DOHH2 (cell line): ENCODE results near the gene TEX51.

Experiments used
- H3F3A ChIP-seq: fragments of 200-600 bp; sonication (generic), shearing (Covaris generic); 2 replicates; pipeline ENCODE4 v1.6.0; 2016; ENCODE audit warnings: antibody characterized with exemption, mild to moderate bottlenecking; ENCODE audit not compliant: control insufficient read depth, insufficient read depth
- H3K27ac ChIP-seq: fragments of 200-600 bp; sonication (generic); 2 replicates; pipeline ENCODE4 v1.5.1; 2014; ENCODE audit warnings: low read depth, mild to moderate bottlenecking, low read length, moderate library complexity
- H3K27me3 ChIP-seq: fragments of 200-600 bp; sonication (generic); 2 replicates; pipeline ENCODE4 v1.6.1; 2014; ENCODE audit warnings: mild to moderate bottlenecking, low read length, mixed read lengths; ENCODE audit not compliant: control insufficient read depth
- H3K36me3 ChIP-seq: fragments of 200-600 bp; sonication (generic); 2 replicates; pipeline ENCODE4 v1.6.1; 2014; ENCODE audit warnings: mild to moderate bottlenecking, low read length, moderate library complexity, mixed read lengths; ENCODE audit not compliant: control insufficient read depth
- H3K4me1 ChIP-seq: fragments of 200-600 bp; sonication (generic); 2 replicates; pipeline ENCODE4 v1.6.1; 2014; ENCODE audit warnings: mild to moderate bottlenecking, low read length, mixed read lengths; ENCODE audit not compliant: control insufficient read depth
- H3K4me2 ChIP-seq: fragments of 200-600 bp; sonication (generic); 2 replicates; pipeline ENCODE4 v1.6.0; 2014; ENCODE audit warnings: mild to moderate bottlenecking, low read length, moderate library complexity
- H3K4me3 ChIP-seq: fragments of 200-600 bp; sonication (generic); 2 replicates; pipeline ENCODE4 v1.5.1; 2014; ENCODE audit warnings: mild to moderate bottlenecking, low read length, mixed read lengths
- H3K79me2 ChIP-seq: fragments of 200-600 bp; sonication (generic); 2 replicates; pipeline ENCODE4 v1.6.1; 2014; ENCODE audit warnings: mild to moderate bottlenecking, low read length, mixed read lengths; ENCODE audit not compliant: control insufficient read depth
- H3K9me2 ChIP-seq: fragments of 200-600 bp; sonication (generic); replicated peaks from 2 replicates; pipeline ENCODE4 v1.6.1; 2014; ENCODE audit warnings: mild to moderate bottlenecking, low read length, mixed read lengths; ENCODE audit not compliant: control insufficient read depth
- H3K9me3 ChIP-seq: fragments of 200-600 bp; sonication (generic); 2 replicates; pipeline ENCODE4 v1.6.1; 2014; ENCODE audit warnings: antibody characterized with exemption, low read length, mixed read lengths; ENCODE audit not compliant: control insufficient read depth, insufficient read depth
- H4K20me1 ChIP-seq: fragments of 200-600 bp; sonication (generic); 2 replicates; pipeline ENCODE4 v1.6.0; 2014; ENCODE audit warnings: low read depth, mild to moderate bottlenecking, antibody characterized with exemption, low read length, moderate library complexity; ENCODE audit not compliant: control insufficient read depth, insufficient read depth
- CTCF ChIP-seq: fragments of 200-600 bp; sonication (generic); IDR thresholded peaks from one replicate; pipeline ENCODE4 v1.5.1; 2014; ENCODE audit warnings: antibody characterized with exemption, mild to moderate bottlenecking, low read depth, low read length; ENCODE audit not compliant: poor library complexity, severe bottlenecking
- EZH2phosphoT487 ChIP-seq: fragments of 200-600 bp; sonication (generic); IDR thresholded peaks from 2 replicates; pipeline ENCODE4 v1.6.1; 2017; ENCODE audit warnings: borderline replicate concordance, mild to moderate bottlenecking, antibody characterized with exemption, low read length, moderate library complexity, mixed read lengths

The TEX51 gene

GRCh38 chr2:126914811-126915500 lies 16.3 kb downstream of the TEX51 start:
- TF ChIP-seq EZH2phosphoT487 (no peak), CTCF (no peak)
- no peak overlapping the region for H3K4me2 ChIP-seq
- H3K79me2 ChIP-seq = no peaks in the 10 kb centered on the region

GRCh38 chr2:126915903-126916302 lies 17.2 kb downstream of the TEX51 start:
- H3K27ac ChIP-seq = no peak overlapping the region
- 0 out of 2 replicates have a peak, but pooled peaks cover 6% of the 10 kb centered on the region for H3K9me3 ChIP-seq
- no peaks in the 10 kb centered on the region for H3F3A ChIP-seq
- H3K9me2 ChIP-seq = no peaks in the 10 kb centered on the region
- no peak overlapping the region for H3K4me2 ChIP-seq
- H3K79me2 ChIP-seq = no peaks in the 10 kb centered on the region
- H3K36me3 ChIP-seq = no peaks in the 10 kb centered on the region
- H3K27me3 ChIP-seq = no peaks in the 10 kb centered on the region
- H3K4me1 ChIP-seq = peaks cover 18% of the 10 kb centered on the region
- no peaks in the 10 kb centered on the region for H4K20me1 ChIP-seq
- TF ChIP-seq EZH2phosphoT487 (no peak), CTCF (no peak)
- H3K4me3 ChIP-seq = no peak overlapping the region

More at GRCh38 chr2:126914811-126915500, 16.3 kb downstream of the TEX51 start:
- H3K27me3 ChIP-seq = no peaks in the 10 kb centered on the region
- no peaks in the 10 kb centered on the region for H3F3A ChIP-seq
- H3K4me1 ChIP-seq = peaks cover 26% of the 10 kb centered on the region
- H3K36me3 ChIP-seq = no peaks in the 10 kb centered on the region
- H3K4me3 ChIP-seq = no peak overlapping the region
- H3K9me3 ChIP-seq = 0 out of 2 replicates have a peak, but pooled peaks cover 6% of the 10 kb centered on the region
- H3K9me2 ChIP-seq = no peaks in the 10 kb centered on the region
- no peak overlapping the region for H3K27ac ChIP-seq
- no peaks in the 10 kb centered on the region for H4K20me1 ChIP-seq

GRCh38 chr2:126916744-126917143 lies 18.1 kb downstream of the TEX51 start:
- Histone ChIP-seq H3K9me2 (no peaks in the 10 kb centered on the region), H4K20me1 (no peaks in the 10 kb centered on the region), H3K9me3 (0 out of 2 replicates have a peak, but pooled peaks cover 6% of the 10 kb centered on the region), H3K27me3 (no peaks in the 10 kb centered on the region), H3K27ac (no peak overlapping the region), H3K79me2 (no peaks in the 10 kb centered on the region), H3K36me3 (no peaks in the 10 kb centered on the region), H3K4me3 (no peak overlapping the region), H3K4me2 (no peak overlapping the region), H3K4me1 (peaks cover 9% of the 10 kb centered on the region), H3F3A (no peaks in the 10 kb centered on the region)
- TF ChIP-seq EZH2phosphoT487 (no peak), CTCF (no peak)
